ENCODE results near the gene SASS6.

DNA sequence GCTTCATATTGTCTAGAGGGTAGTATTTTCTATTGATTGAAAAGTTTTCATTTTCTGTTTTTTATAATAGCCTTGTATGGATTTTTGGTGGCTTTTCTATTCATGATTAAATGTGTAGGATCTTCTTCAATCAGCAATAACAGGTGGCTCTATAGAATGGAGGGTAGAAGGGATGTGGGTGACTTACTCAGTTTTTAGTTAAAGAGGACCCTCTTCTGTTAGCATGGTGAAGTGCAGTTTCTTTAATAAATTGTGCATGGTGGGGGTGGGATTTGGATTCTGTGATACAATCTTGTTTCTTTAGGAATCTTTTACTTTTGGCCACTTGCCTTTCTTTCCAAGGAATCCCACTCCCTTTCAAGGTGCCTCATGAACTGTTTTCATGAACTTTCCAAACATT is 98.3 kb downstream of the SASS6 start:
- TF ChIP-seq, protein P1, sequence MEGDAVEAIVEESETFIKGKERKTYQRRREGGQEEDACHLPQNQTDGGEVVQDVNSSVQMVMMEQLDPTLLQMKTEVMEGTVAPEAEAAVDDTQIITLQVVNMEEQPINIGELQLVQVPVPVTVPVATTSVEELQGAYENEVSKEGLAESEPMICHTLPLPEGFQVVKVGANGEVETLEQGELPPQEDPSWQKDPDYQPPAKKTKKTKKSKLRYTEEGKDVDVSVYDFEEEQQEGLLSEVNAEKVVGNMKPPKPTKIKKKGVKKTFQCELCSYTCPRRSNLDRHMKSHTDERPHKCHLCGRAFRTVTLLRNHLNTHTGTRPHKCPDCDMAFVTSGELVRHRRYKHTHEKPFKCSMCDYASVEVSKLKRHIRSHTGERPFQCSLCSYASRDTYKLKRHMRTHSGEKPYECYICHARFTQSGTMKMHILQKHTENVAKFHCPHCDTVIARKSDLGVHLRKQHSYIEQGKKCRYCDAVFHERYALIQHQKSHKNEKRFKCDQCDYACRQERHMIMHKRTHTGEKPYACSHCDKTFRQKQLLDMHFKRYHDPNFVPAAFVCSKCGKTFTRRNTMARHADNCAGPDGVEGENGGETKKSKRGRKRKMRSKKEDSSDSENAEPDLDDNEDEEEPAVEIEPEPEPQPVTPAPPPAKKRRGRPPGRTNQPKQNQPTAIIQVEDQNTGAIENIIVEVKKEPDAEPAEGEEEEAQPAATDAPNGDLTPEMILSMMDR (conservative IDR thresholded peaks at IDR 0.05; ENCODE audit: low read depth, low read length) = peak; percentile 72
- TF ChIP-seq EZH2 (IDR thresholded peaks at IDR 0.05; ENCODE audit: low read length, unreplicated experiment) = no peak
- TF ChIP-seq EZH2phosphoT487 (IDR thresholded peaks at IDR 0.05; ENCODE audit: borderline replicate concordance, low read length) = no peak
